H1 (cell line): Measurements from ENCODE around the gene DTNB. TPM values are rescaled to one million over a fixed set of nuclear protein-coding genes. Genes with fewer than 3 reads are reported as not detected.

Experiments used
- CTCF ChIA-PET: fragments of 300-600 bp; sonication (Branson Sonifier 250); formaldehyde crosslinking; loops from one replicate; lab custom pipeline; 2021; ENCODE audit not compliant: partially characterized antibody; lab: Charles Lee
- POLR2A ChIA-PET: fragments of 300-600 bp; sonication (Branson Sonifier 250); formaldehyde crosslinking; loops from one replicate; lab custom pipeline; 2021; ENCODE audit warnings: inconsistent platforms; ENCODE audit not compliant: partially characterized antibody; lab: Charles Lee
- DNase-seq, 2 experiments: peaks; one replicate each; pipeline versions ENCODE4 v3.0.0 to v3.0.0-alpha.2; 2010 to 2022; ENCODE audit warnings: low spot score in 2 of 2, low read depth in 1 of 2, mixed read lengths in 1 of 2
- FAIRE-seq: peaks from 2 replicates; lab custom pipeline; 2011; peaks lifted over from hg19 to GRCh38; lab: Jason Lieb, UNC
- H2AFZ ChIP-seq: 2 replicates; pipeline ENCODE4 v1.8.1; 2012; ENCODE audit warnings: low read length, inconsistent platforms
- H2AK5ac ChIP-seq: 2 replicates; pipeline ENCODE4 v1.6.1; 2013; ENCODE audit warnings: low read depth, low read length
- H2BK120ac ChIP-seq: replicated peaks from 2 replicates; pipeline ENCODE3; 2013; ENCODE audit warnings: low read depth, low read length, inconsistent platforms
- H2BK12ac ChIP-seq: 2 replicates; pipeline ENCODE4 v1.6.1; 2013; ENCODE audit warnings: low read depth, low read length
- H2BK15ac ChIP-seq: 2 replicates; pipeline ENCODE4 v1.6.1; 2013; ENCODE audit warnings: low read length
- H2BK20ac ChIP-seq: 2 replicates; pipeline ENCODE4 v1.6.1; 2013; ENCODE audit warnings: low read length
- H2BK5ac ChIP-seq: 2 replicates; pipeline ENCODE4 v1.6.1; 2013; ENCODE audit warnings: low read depth, low read length
- H3K14ac ChIP-seq: 2 replicates; pipeline ENCODE4 v1.6.1; 2013; ENCODE audit warnings: inconsistent platforms; ENCODE audit not compliant: insufficient read length
- H3K18ac ChIP-seq: 2 replicates; pipeline ENCODE4 v1.6.1; 2013; ENCODE audit warnings: low read length; ENCODE audit errors: extremely low read depth
- H3K23ac ChIP-seq: 2 replicates; pipeline ENCODE4 v1.6.1; 2013; ENCODE audit warnings: inconsistent platforms; ENCODE audit not compliant: insufficient read length
- H3K23me2 ChIP-seq: 2 replicates; pipeline ENCODE4 v1.6.1; 2013; ENCODE audit warnings: low read depth, low read length
- H3K27ac ChIP-seq: 2 replicates; pipeline ENCODE4 v1.6.1; 2011; ENCODE audit warnings: low read depth, low read length, inconsistent platforms
- H3K27me3 ChIP-seq, 4 experiments: replicated peaks in 1 of 4; 1 replicate in 1 of 4; 2 replicates in 3 of 4; pipeline versions ENCODE4 v1.6.1 to v1.8.1; 2011 to 2013; ENCODE audit warnings: low read length in 3 of 4, mild to moderate bottlenecking in 3 of 4, inconsistent platforms in 2 of 4, mixed read lengths in 2 of 4, moderate library complexity in 1 of 4; ENCODE audit not compliant: control insufficient read depth in 3 of 4, insufficient read depth in 3 of 4; ENCODE audit errors: extremely low read depth in 1 of 4
- H3K36me3 ChIP-seq, 4 experiments: 2 replicates each; pipeline versions ENCODE4 v1.6.1 to v1.8.1; 2011 to 2013; ENCODE audit warnings: mild to moderate bottlenecking in 4 of 4, low read length in 3 of 4, moderate library complexity in 2 of 4, control low read depth in 1 of 4, inconsistent platforms in 1 of 4; ENCODE audit not compliant: insufficient read depth in 4 of 4, control insufficient read depth in 2 of 4
- H3K4ac ChIP-seq: replicated peaks from 2 replicates; pipeline ENCODE3; 2013; ENCODE audit warnings: low read length, low read depth, mixed read lengths, inconsistent platforms; ENCODE audit not compliant: insufficient read length
- H3K4me1 ChIP-seq, 4 experiments: replicated peaks in 1 of 4; 1 replicate in 1 of 4; 2 replicates in 3 of 4; pipeline versions ENCODE4 v1.6.1 to v1.8.1; 2011 to 2013; ENCODE audit warnings: low read length in 3 of 4, inconsistent platforms in 2 of 4, mixed read lengths in 1 of 4; ENCODE audit not compliant: insufficient read depth in 4 of 4, control insufficient read depth in 3 of 4
- H3K4me2 ChIP-seq, 2 experiments: 2 replicates each; pipeline versions ENCODE4 v1.6.1 to v1.8.1; 2011 to 2013; ENCODE audit warnings: low read depth in 2 of 2, low read length in 2 of 2, control low read depth in 1 of 2, inconsistent platforms in 1 of 2, mild to moderate bottlenecking in 1 of 2; ENCODE audit not compliant: insufficient read depth in 1 of 2
- H3K4me3 ChIP-seq, 4 experiments: fragments of 200-600, 300-600 bp in 1 of 4; sonication (generic), shearing (Covaris generic), sonication (Bioruptor Twin) in 1 of 4; 2 replicates each; pipeline versions ENCODE4 v1.5.1 to v1.8.1; 2011 to 2016; ENCODE audit warnings: low read length in 4 of 4, low read depth in 3 of 4, control low read depth in 2 of 4, inconsistent platforms in 2 of 4, mild to moderate bottlenecking in 2 of 4, mixed read lengths in 1 of 4, moderate library complexity in 1 of 4; ENCODE audit not compliant: insufficient read depth in 2 of 4; ENCODE audit errors: extremely low read depth in 1 of 4
- H3K56ac ChIP-seq: replicated peaks from 2 replicates; pipeline ENCODE3; 2013; ENCODE audit warnings: low read depth, mild to moderate bottlenecking, mixed read lengths, low read length, inconsistent platforms; ENCODE audit not compliant: insufficient read length
- H3K79me1 ChIP-seq: 2 replicates; pipeline ENCODE4 v1.6.1; 2013; ENCODE audit warnings: low read depth, low read length, control low read depth
- H3K79me2 ChIP-seq, 2 experiments: 2 replicates each; pipeline versions ENCODE4 v1.6.1 to v1.8.1; 2012 to 2013; ENCODE audit warnings: low read length in 2 of 2, mild to moderate bottlenecking in 2 of 2, inconsistent platforms in 1 of 2; ENCODE audit not compliant: insufficient read depth in 2 of 2, control insufficient read depth in 1 of 2
- H3K9ac ChIP-seq, 4 experiments: replicated peaks in 1 of 4; 1 replicate in 1 of 4; 2 replicates in 3 of 4; pipeline versions ENCODE4 v1.6.1 to v1.8.1; 2011 to 2013; ENCODE audit warnings: low read depth in 3 of 4, low read length in 3 of 4, control low read depth in 2 of 4, mild to moderate bottlenecking in 2 of 4, moderate library complexity in 2 of 4, inconsistent platforms in 1 of 4; ENCODE audit errors: extremely low read depth in 1 of 4
- H3K9me3 ChIP-seq, 2 experiments: 2 replicates each; pipeline versions ENCODE4 v1.6.1 to v1.8.1; 2012 to 2013; ENCODE audit warnings: mild to moderate bottlenecking in 2 of 2, moderate library complexity in 2 of 2, control low read depth in 1 of 2, inconsistent platforms in 1 of 2, low read depth in 1 of 2, low read length in 1 of 2, mixed read lengths in 1 of 2; ENCODE audit not compliant: insufficient read depth in 2 of 2
- H4K20me1 ChIP-seq, 2 experiments: replicated peaks in 1 of 2; 2 replicates each; pipeline versions ENCODE3 to v1.8.1; 2011 to 2013; ENCODE audit warnings: inconsistent platforms in 2 of 2, low read length in 2 of 2, mild to moderate bottlenecking in 1 of 2; ENCODE audit not compliant: insufficient read depth in 2 of 2, control insufficient read depth in 1 of 2
- H4K5ac ChIP-seq: 2 replicates; pipeline ENCODE4 v1.6.1; 2013; ENCODE audit warnings: low read length, low read depth, mixed read lengths, inconsistent platforms; ENCODE audit not compliant: insufficient read length
- H4K8ac ChIP-seq: 2 replicates; pipeline ENCODE4 v1.8.0; 2013; ENCODE audit warnings: mild to moderate bottlenecking, moderate library complexity, low read length, inconsistent platforms; ENCODE audit not compliant: insufficient read depth; ENCODE audit errors: extremely low read depth
- H4K91ac ChIP-seq: replicated peaks from 2 replicates; pipeline ENCODE3; 2013; ENCODE audit warnings: low read length, mixed read lengths, inconsistent platforms; ENCODE audit not compliant: insufficient read length
- ASH2L ChIP-seq: fragments of 200-600, 300-600 bp; sonication (generic); IDR thresholded peaks from one replicate; pipeline ENCODE4 v1.7.1; 2017; ENCODE audit warnings: low read length
- ATF3 ChIP-seq: IDR thresholded peaks from 2 replicates; pipeline ENCODE4 v1.6.1; 2011; ENCODE audit warnings: low read depth, mild to moderate bottlenecking, low read length; ENCODE audit not compliant: insufficient read depth
- KDM5A ChIP-seq: fragments of 200-600 bp; IDR thresholded peaks from 2 replicates; pipeline ENCODE4 v1.7.1; 2012; ENCODE audit warnings: mild to moderate bottlenecking, low read length, inconsistent platforms, mixed read lengths
- POU5F1 ChIP-seq: IDR thresholded peaks from 2 replicates; pipeline ENCODE4 v1.6.1; 2011; ENCODE audit warnings: low read depth, mild to moderate bottlenecking, low read length, moderate library complexity
- RAD21 ChIP-seq, 2 experiments: IDR thresholded peaks in 1 of 2; conservative IDR thresholded peaks in 1 of 2; 2 replicates each; pipeline ENCODE4 v1.6.1; 2011; ENCODE audit warnings: low read depth in 2 of 2, low read length in 2 of 2, improper control_type of control experiment in 1 of 2, inconsistent platforms in 1 of 2, mild to moderate bottlenecking in 1 of 2, moderate library complexity in 1 of 2
- RFX5 ChIP-seq: IDR thresholded peaks from 2 replicates; pipeline ENCODE4 v1.6.1; 2011; ENCODE audit warnings: low read depth, low read length, improper control_type of control experiment, borderline replicate concordance
- RNF2 ChIP-seq: fragments of 200-900, 300-1000 bp; sonication (generic); IDR thresholded peaks from 2 replicates; pipeline ENCODE4 v1.7.1; 2016; ENCODE audit warnings: borderline replicate concordance, low read depth, mild to moderate bottlenecking, antibody characterized with exemption, low read length; ENCODE audit not compliant: poor library complexity, severe bottlenecking; ENCODE audit errors: missing control alignments
- SAP30 ChIP-seq: fragments of 300-600 bp; sonication (generic); IDR thresholded peaks from 2 replicates; pipeline ENCODE4 v1.7.1; 2012; ENCODE audit warnings: low read length, moderate library complexity, mild to moderate bottlenecking, inconsistent platforms; ENCODE audit not compliant: insufficient read depth, insufficient replicate concordance
- SIX5 ChIP-seq: IDR thresholded peaks from 2 replicates; pipeline ENCODE4 v1.6.1; 2011; ENCODE audit warnings: mild to moderate bottlenecking, low read depth, low read length
- SP2 ChIP-seq: IDR thresholded peaks from 2 replicates; pipeline ENCODE4 v1.6.1; 2012; ENCODE audit warnings: mild to moderate bottlenecking, low read length, inconsistent platforms
- SRF ChIP-seq: IDR thresholded peaks from 2 replicates; pipeline ENCODE4 v1.6.1; 2011; ENCODE audit warnings: mild to moderate bottlenecking, low read depth, low read length, moderate library complexity
- TBP ChIP-seq: IDR thresholded peaks from 2 replicates; pipeline ENCODE4 v1.6.1; 2011; ENCODE audit warnings: low read depth, low read length, improper control_type of control experiment
- ZNF274 ChIP-seq: IDR thresholded peaks from 2 replicates; pipeline ENCODE4 v1.7.0; 2012; ENCODE audit warnings: low read length, borderline replicate concordance; ENCODE audit errors: extremely low read depth
- WGBS, 2 experiments: shearing (Covaris generic) in 1 of 2; methylation state at CpG; one replicate each; pipeline versions ENCODE4 v1.1.6 to v1.1.7; 2013 to 2015; ENCODE audit warnings: low lambda C conversion rate in 2 of 2, mixed read lengths in 2 of 2, inconsistent platforms in 1 of 2, low coverage in 1 of 2, missing lambda C conversion rate in 1 of 2; ENCODE audit not compliant: insufficient replicate concordance in 2 of 2, insufficient coverage in 1 of 2, insufficient read length in 1 of 2; ENCODE audit errors: extremely low coverage in 1 of 2, missing lambda C conversion rate in 1 of 2; 5-methylcytosine and 5-hydroxymethylcytosine counted together
- polyA plus RNA-seq, 7 experiments: library from polyadenylated mRNA; depleted of rRNA in 3 of 7; stranded (reverse) in 5 of 7; unstranded in 2 of 7; fragments of >200 nt in 5 of 7; fragments of 200-250 nt in 2 of 7; gene quantifications; 1 replicate in 5 of 7; 2 replicates in 1 of 7; 4 replicates in 1 of 7; pipeline versions ENCODE4 v1.2.1 to v1.2.3, GENCODE V29; 2011 to 2013; ENCODE audit warnings: missing spikeins in 2 of 7, mixed read lengths in 2 of 7
- total RNA-seq: library from RNA; stranded (reverse); fragmentation: NEBNext Ultra II Directional; extraction: Animal tissue kit (Norgen Biotek cat#: 25700); gene quantifications from 2 replicates; pipeline ENCODE4 v1.2.1, GENCODE V29; 2021

Gene DTNB
- total and polyA plus RNA-seq, 2 of the 8 experiments (the other 6 are each of a cell fraction or from before 2014, with no cell fraction given): 39.6 to 49.5 TPM

GRCh38 chr2:25441353-25441752 is 232.0 kb downstream of the DTNB start:
- FAIRE-seq: no peak
- Histone ChIP-seq H2BK120ac (no peak overlapping the region), H2AK5ac (no peak overlapping the region), H3K9ac (no peak overlapping the region), H3K36me3 (no peaks in the 10 kb centered on the region), H4K20me1 (no peaks in the 10 kb centered on the region), H3K23me2 (no peaks in the 10 kb centered on the region), H3K27ac (no peak overlapping the region), H3K14ac (no peak overlapping the region), H3K79me1 (no peaks in the 10 kb centered on the region), H3K9me3 (no peaks in the 10 kb centered on the region), H3K56ac (no peak overlapping the region), H3K23ac (no peak overlapping the region)
- CTCF ChIA-PET: no interaction called here
- TF ChIP-seq RFX5: no peak
- TF ChIP-seq SRF: no peak
- no peak for TF ChIP-seq KDM5A
- no peak for TF ChIP-seq POU5F1
- TF ChIP-seq SP2: no peak
- TF ChIP-seq TBP: no peak
- TF ChIP-seq SIX5: no peak
- TF ChIP-seq ZNF274: no peak
- no peak for TF ChIP-seq RAD21 (IDR thresholded peaks at IDR 0.05 in 1 of 2, conservative IDR thresholded peaks at IDR 0.05 in 1 of 2; ENCODE audit: low read depth in 2 of 2, low read length in 2 of 2)
- TF ChIP-seq ASH2L: no peak
- TF ChIP-seq ATF3: no peak
- TF ChIP-seq SAP30: no peak
- TF ChIP-seq RNF2: no peak
- TF ChIP-seq, all 59 proteins: peak for 0
- POLR2A ChIA-PET: interaction anchor here (1.8 kb wide), 1 partner anchor 65 kb away, joined by 3 read pairs; no protein-coding TSS in a partner anchor
- H3K4ac ChIP-seq: no peak overlapping the region
- H2BK12ac ChIP-seq: no peak overlapping the region
- no peak overlapping the region for H2BK20ac ChIP-seq
- no peaks in the 10 kb centered on the region for H3K27me3 ChIP-seq
- H4K5ac ChIP-seq: no peak overlapping the region
- WGBS, 2 experiments: 93% methylated on average over 3 of the region's 3 CpGs; no CpG with 5 or more reads in 1 of the 2 experiments
- H3K18ac ChIP-seq: no peak overlapping the region
- DNase-seq: no peak
- H3K4me3 ChIP-seq: no peak overlapping the region
- no peak overlapping the region for H2AFZ ChIP-seq
- no peaks in the 10 kb centered on the region for H3K79me2 ChIP-seq
- peaks cover 0 to 3% (median 0%) of the 10 kb centered on the region in 4 experiments; a peak in 6 of 7 replicates for H3K4me1 ChIP-seq
- H4K91ac ChIP-seq: no peak overlapping the region
- H4K8ac ChIP-seq: no peak overlapping the region
- H2BK5ac ChIP-seq: no peak overlapping the region
- H2BK15ac ChIP-seq: no peak overlapping the region
- H3K4me2 ChIP-seq: no peak overlapping the region
